Ishikawa (cell line): Measurements from ENCODE around the gene RHOU.

ENCODE experiments used
- CEBPB ChIP-seq: IDR thresholded peaks from 2 replicates; pipeline ENCODE4 v1.6.1; 2012
- CREB1 ChIP-seq: IDR thresholded peaks from 2 replicates; pipeline ENCODE4 v1.6.1; 2012; ENCODE audit warnings: low read depth
- EGR1 ChIP-seq: IDR thresholded peaks from 2 replicates; pipeline ENCODE4 v1.6.1; 2012
- EP300 ChIP-seq: IDR thresholded peaks from 2 replicates; pipeline ENCODE4 v1.6.1; 2012; ENCODE audit warnings: borderline replicate concordance
- FOXM1 ChIP-seq: IDR thresholded peaks from 2 replicates; pipeline ENCODE4 v1.6.1; 2012; ENCODE audit warnings: low read depth, borderline replicate concordance
- NFIC ChIP-seq: IDR thresholded peaks from 2 replicates; pipeline ENCODE4 v1.6.1; 2012
- RAD21 ChIP-seq: IDR thresholded peaks from 2 replicates; pipeline ENCODE4 v1.6.1; 2012; ENCODE audit warnings: low read depth
- TAF1 ChIP-seq: IDR thresholded peaks from 2 replicates; pipeline ENCODE4 v1.6.1; 2012; ENCODE audit warnings: low read depth, mild to moderate bottlenecking
- TCF12 ChIP-seq: IDR thresholded peaks from 2 replicates; pipeline ENCODE4 v1.6.1; 2012; ENCODE audit warnings: low read depth
- TEAD4 ChIP-seq: IDR thresholded peaks from 2 replicates; pipeline ENCODE4 v1.6.1; 2012
- YY1 ChIP-seq: IDR thresholded peaks from 2 replicates; pipeline ENCODE4 v1.6.1; 2012; ENCODE audit warnings: low read depth
- ZBTB7A ChIP-seq: IDR thresholded peaks from 2 replicates; pipeline ENCODE4 v1.6.1; 2012; ENCODE audit warnings: low read depth
- TF ChIP-seq, protein P1 (sequence below): IDR thresholded peaks from 2 replicates; pipeline ENCODE4 v1.6.1; 2012; ENCODE audit warnings: low read depth, mild to moderate bottlenecking
- TF ChIP-seq, protein P2 (sequence below): IDR thresholded peaks from 2 replicates; pipeline ENCODE4 v1.6.1; 2012
- TF ChIP-seq, protein P3 (sequence below): IDR thresholded peaks from 2 replicates; pipeline ENCODE4 v1.6.1; 2012

The RHOU gene

DNA sequence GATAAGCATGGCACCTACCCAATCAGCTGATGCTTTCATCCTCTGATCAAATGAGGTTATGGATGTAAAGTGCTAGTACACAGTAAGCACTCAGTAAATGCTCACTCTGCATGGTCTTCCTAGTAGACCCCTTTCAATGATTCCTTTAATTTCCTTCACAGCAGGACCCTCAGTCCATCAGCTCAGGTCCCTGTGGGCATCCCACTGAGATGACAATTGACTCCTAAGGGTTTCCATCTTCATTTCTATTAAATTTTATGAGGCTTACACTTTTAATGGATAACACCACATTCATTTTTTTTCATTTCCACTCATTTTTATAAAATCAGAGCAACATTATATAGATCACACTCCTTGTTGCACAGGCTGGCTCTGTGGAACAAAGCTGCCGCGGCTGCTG is 12.8 kb downstream of the RHOU start:
- TF ChIP-seq, protein P1, sequence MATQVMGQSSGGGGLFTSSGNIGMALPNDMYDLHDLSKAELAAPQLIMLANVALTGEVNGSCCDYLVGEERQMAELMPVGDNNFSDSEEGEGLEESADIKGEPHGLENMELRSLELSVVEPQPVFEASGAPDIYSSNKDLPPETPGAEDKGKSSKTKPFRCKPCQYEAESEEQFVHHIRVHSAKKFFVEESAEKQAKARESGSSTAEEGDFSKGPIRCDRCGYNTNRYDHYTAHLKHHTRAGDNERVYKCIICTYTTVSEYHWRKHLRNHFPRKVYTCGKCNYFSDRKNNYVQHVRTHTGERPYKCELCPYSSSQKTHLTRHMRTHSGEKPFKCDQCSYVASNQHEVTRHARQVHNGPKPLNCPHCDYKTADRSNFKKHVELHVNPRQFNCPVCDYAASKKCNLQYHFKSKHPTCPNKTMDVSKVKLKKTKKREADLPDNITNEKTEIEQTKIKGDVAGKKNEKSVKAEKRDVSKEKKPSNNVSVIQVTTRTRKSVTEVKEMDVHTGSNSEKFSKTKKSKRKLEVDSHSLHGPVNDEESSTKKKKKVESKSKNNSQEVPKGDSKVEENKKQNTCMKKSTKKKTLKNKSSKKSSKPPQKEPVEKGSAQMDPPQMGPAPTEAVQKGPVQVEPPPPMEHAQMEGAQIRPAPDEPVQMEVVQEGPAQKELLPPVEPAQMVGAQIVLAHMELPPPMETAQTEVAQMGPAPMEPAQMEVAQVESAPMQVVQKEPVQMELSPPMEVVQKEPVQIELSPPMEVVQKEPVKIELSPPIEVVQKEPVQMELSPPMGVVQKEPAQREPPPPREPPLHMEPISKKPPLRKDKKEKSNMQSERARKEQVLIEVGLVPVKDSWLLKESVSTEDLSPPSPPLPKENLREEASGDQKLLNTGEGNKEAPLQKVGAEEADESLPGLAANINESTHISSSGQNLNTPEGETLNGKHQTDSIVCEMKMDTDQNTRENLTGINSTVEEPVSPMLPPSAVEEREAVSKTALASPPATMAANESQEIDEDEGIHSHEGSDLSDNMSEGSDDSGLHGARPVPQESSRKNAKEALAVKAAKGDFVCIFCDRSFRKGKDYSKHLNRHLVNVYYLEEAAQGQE: no peak
- no peak for TF ChIP-seq RAD21

DNA sequence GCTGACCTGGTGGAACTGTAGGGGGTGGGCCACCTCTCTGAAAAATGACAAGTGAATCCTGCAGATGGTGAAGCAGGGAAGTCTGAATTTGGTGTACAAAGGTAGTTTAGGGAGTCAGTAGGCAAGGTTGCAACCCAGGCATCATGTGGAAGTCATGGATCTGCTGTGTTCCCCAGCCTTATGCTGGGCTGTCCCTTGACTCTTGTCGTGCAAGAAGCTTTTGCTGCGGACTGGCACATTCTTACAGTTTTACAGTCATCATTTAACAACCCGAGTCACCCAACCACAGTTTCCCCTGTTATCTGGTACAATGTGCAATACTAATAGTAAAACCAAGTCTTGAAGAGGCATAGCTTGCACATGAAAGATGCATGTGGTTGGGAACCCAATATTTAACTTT is 13.2 kb downstream of the RHOU start:
- TF ChIP-seq CEBPB (no peak), NFIC (no peak), FOXM1 (no peak), EGR1 (no peak), TCF12 (no peak), EP300 (no peak), ZBTB7A (no peak), YY1 (no peak), TAF1 (no peak), RAD21 (no peak), TEAD4 (no peak), CREB1 (no peak)
- TF ChIP-seq, protein P1: no peak
- TF ChIP-seq, protein P2, sequence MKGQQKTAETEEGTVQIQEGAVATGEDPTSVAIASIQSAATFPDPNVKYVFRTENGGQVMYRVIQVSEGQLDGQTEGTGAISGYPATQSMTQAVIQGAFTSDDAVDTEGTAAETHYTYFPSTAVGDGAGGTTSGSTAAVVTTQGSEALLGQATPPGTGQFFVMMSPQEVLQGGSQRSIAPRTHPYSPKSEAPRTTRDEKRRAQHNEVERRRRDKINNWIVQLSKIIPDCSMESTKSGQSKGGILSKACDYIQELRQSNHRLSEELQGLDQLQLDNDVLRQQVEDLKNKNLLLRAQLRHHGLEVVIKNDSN: no peak
- TF ChIP-seq, protein P3, sequence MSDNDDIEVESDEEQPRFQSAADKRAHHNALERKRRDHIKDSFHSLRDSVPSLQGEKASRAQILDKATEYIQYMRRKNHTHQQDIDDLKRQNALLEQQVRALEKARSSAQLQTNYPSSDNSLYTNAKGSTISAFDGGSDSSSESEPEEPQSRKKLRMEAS: no peak

- TF ChIP-seq ZBTB7A (no peak), EGR1 (no peak), TAF1 (no peak), NFIC (no peak), YY1 (no peak)
- TF ChIP-seq, protein P2: no peak
- TF ChIP-seq, protein P3: no peak
Measured at GRCh38 chr1:228749765-228750164, 14.5 kb downstream of the RHOU start.

DNA sequence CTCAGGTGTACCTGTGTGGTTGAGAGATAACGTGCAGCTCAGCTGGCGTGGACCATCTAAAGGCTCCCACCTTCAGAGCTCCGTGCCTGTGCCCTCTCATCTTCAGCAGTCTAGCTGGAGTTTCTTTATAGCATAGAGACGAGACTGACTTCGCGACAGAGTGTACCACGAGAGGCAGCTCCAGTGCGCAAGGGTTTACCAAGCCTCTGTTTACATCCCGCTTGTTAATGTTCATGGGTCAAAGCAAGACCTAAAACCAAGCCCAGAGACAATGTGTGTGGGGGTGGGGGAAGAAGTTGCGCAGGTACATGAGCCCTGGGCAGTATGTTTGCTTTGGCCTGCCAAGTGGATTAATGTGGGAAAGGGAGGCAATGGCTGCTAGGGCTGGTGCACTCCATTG is 15.6 kb downstream of the RHOU start:
- TF ChIP-seq, protein P2: no peak
- TF ChIP-seq EGR1 (no peak), NFIC (no peak)

GRCh38 chr1:228751360-228752098 is 16.2 kb downstream of the RHOU start:
- TF ChIP-seq TCF12 (no peak), CEBPB (0 out of 2 replicates have a peak, but pooled peaks have one; percentile 35), FOXM1 (no peak)

GRCh38 chr1:228752258-228752657 is 17.0 kb downstream of the RHOU start:
- TF ChIP-seq, protein P3: no peak
- no peak for TF ChIP-seq ZBTB7A
- TF ChIP-seq NFIC: no peak
- TF ChIP-seq YY1: no peak
- no peak for TF ChIP-seq CEBPB
- TF ChIP-seq TAF1: no peak
